ENCODE measurements around the gene NTF4.
"Not testable (repeated sequence)": the region's sequence is repeated elsewhere in the genome, so short reads cannot be mapped to it uniquely, and the experiment has no call there.

NTF4 gene

GRCh38 chr19:49030323-49030722, 34.3 kb downstream of the NTF4 start:
- not testable (repeated sequence) for H3K4me3 Mint-ChIP-seq; H3K27me3 Mint-ChIP-seq; H3K4me1 Mint-ChIP-seq; ATAC-seq (ENCODE audit: low read depth); H3K9me3 Mint-ChIP-seq; H3K36me3 Mint-ChIP-seq; DNase-seq (ENCODE audit: low spot score in 2 of 2); H3K27ac Mint-ChIP-seq

- not testable (repeated sequence) for ATAC-seq (ENCODE audit: low read depth); H3K36me3 Mint-ChIP-seq; H3K4me1 Mint-ChIP-seq; H3K4me3 Mint-ChIP-seq; H3K27me3 Mint-ChIP-seq; H3K9me3 Mint-ChIP-seq; DNase-seq (ENCODE audit: low spot score in 2 of 2); H3K27ac Mint-ChIP-seq
Observed at GRCh38 chr19:49029749-49030148, 34.9 kb downstream of the NTF4 start.

GRCh38 chr19:49028686-49029085, 35.9 kb downstream of the NTF4 start:
- not testable (repeated sequence) for H3K4me3 Mint-ChIP-seq, H3K27me3 Mint-ChIP-seq

GRCh38 chr19:49025599-49025998, 39.0 kb downstream of the NTF4 start:
- H3K27me3 Mint-ChIP-seq; H3K27ac Mint-ChIP-seq; H3K4me3 Mint-ChIP-seq; H3K9me3 Mint-ChIP-seq; DNase-seq (ENCODE audit: low spot score in 2 of 2); H3K36me3 Mint-ChIP-seq; H3K4me1 Mint-ChIP-seq; ATAC-seq (ENCODE audit: low read depth): not testable (repeated sequence)

More at GRCh38 chr19:49028686-49029085, 35.9 kb downstream of the NTF4 start:
- not testable (repeated sequence) for H3K36me3 Mint-ChIP-seq; DNase-seq (ENCODE audit: low spot score in 2 of 2); H3K9me3 Mint-ChIP-seq; H3K27ac Mint-ChIP-seq; H3K4me1 Mint-ChIP-seq; ATAC-seq (ENCODE audit: low read depth)

GRCh38 chr19:49025088-49025487, 39.5 kb downstream of the NTF4 start:
- not testable (repeated sequence) for H3K9me3 Mint-ChIP-seq; H3K27me3 Mint-ChIP-seq; ATAC-seq (ENCODE audit: low read depth)

GRCh38 chr19:49024233-49024632, 40.4 kb downstream of the NTF4 start, which contains the start of gene CGB3:
TSS of gene CGB3 (minus strand) at chr19:49024333. CDS start at chr19:49023971, 362 bp downstream.
- H3K9me3 Mint-ChIP-seq; H3K27ac Mint-ChIP-seq; H3K4me3 Mint-ChIP-seq; DNase-seq (ENCODE audit: low spot score in 2 of 2); ATAC-seq (ENCODE audit: low read depth); H3K36me3 Mint-ChIP-seq; H3K27me3 Mint-ChIP-seq: not testable (repeated sequence)
- H3K4me1 Mint-ChIP-seq = peaks cover 12% of the 10 kb centered on the region

More at GRCh38 chr19:49025088-49025487, 39.5 kb downstream of the NTF4 start:
- peaks cover 11% of the 10 kb centered on the region for H3K4me1 Mint-ChIP-seq
- not testable (repeated sequence) for H3K4me3 Mint-ChIP-seq; DNase-seq (ENCODE audit: low spot score in 2 of 2); H3K27ac Mint-ChIP-seq; H3K36me3 Mint-ChIP-seq

GRCh38 chr19:49022116-49022515, 42.5 kb downstream of the NTF4 start:
- peaks cover 16% of the 10 kb centered on the region for H3K4me1 Mint-ChIP-seq
- no peaks in the 10 kb centered on the region for H3K27me3 Mint-ChIP-seq
- no peak for ATAC-seq (ENCODE audit: low read depth)
- no peak overlapping the region for H3K4me3 Mint-ChIP-seq
- H3K36me3 Mint-ChIP-seq = no peaks in the 10 kb centered on the region
- no peak overlapping the region for H3K27ac Mint-ChIP-seq
- no peaks in the 10 kb centered on the region for H3K9me3 Mint-ChIP-seq
- DNase-seq (ENCODE audit: low spot score in 2 of 2) = no peak

GRCh38 chr19:49020931-49021895, 43.4 kb downstream of the NTF4 start:
- Mint-ChIP-seq H3K9me3 (no peaks in the 10 kb centered on the region), H3K4me1 (peaks cover 16% of the 10 kb centered on the region), H3K4me3 (peak overlapping the region; percentile 22), H3K27me3 (no peaks in the 10 kb centered on the region), H3K27ac (peak overlapping the region; percentile 1), H3K36me3 (no peaks in the 10 kb centered on the region)
- DNase-seq (ENCODE audit: low spot score in 2 of 2) (no peak), ATAC-seq (ENCODE audit: low read depth) (no peak)

- Mint-ChIP-seq H3K27ac (no peak overlapping the region), H3K27me3 (no peaks in the 10 kb centered on the region), H3K4me1 (peaks cover 16% of the 10 kb centered on the region), H3K9me3 (no peaks in the 10 kb centered on the region), H3K36me3 (no peaks in the 10 kb centered on the region), H3K4me3 (peak overlapping the region; percentile 83)
- ATAC-seq (ENCODE audit: low read depth) (no peak), DNase-seq (ENCODE audit: low spot score in 2 of 2) (no peak)
Observed at GRCh38 chr19:49020342-49020741, 44.3 kb downstream of the NTF4 start.

GRCh38 chr19:49019242-49019932, 45.2 kb downstream of the NTF4 start:
- Mint-ChIP-seq H3K27me3 (no peaks in the 10 kb centered on the region), H3K36me3 (peaks cover 1% of the 10 kb centered on the region), H3K4me3 (peak overlapping the region; percentile 83), H3K4me1 (peaks cover 16% of the 10 kb centered on the region), H3K27ac (no peak overlapping the region), H3K9me3 (no peaks in the 10 kb centered on the region)
- ATAC-seq (ENCODE audit: low read depth) (peak; percentile 42), DNase-seq (ENCODE audit: low spot score in 2 of 2) (peak; percentile 52 to 78)

- H3K9me3 Mint-ChIP-seq; ATAC-seq (ENCODE audit: low read depth); H3K27me3 Mint-ChIP-seq; DNase-seq (ENCODE audit: low spot score in 2 of 2); H3K27ac Mint-ChIP-seq; H3K36me3 Mint-ChIP-seq: not testable (repeated sequence)
- Mint-ChIP-seq H3K4me1 (peaks cover 16% of the 10 kb centered on the region), H3K4me3 (peak overlapping the region; percentile 83)
Observed at GRCh38 chr19:49018388-49019241, 46.0 kb downstream of the NTF4 start.

GRCh38 chr19:49017666-49018351, 46.8 kb downstream of the NTF4 start:
- peak; percentile 87 for ATAC-seq (ENCODE audit: low read depth)
- H3K27me3 Mint-ChIP-seq = no peaks in the 10 kb centered on the region
- DNase-seq (ENCODE audit: low spot score in 2 of 2) = peak; percentile 70 to 79
- H3K27ac Mint-ChIP-seq = no peak overlapping the region
- H3K36me3 Mint-ChIP-seq = peaks cover 4% of the 10 kb centered on the region
- H3K4me3 Mint-ChIP-seq = peak overlapping the region; percentile 83
- peaks cover 16% of the 10 kb centered on the region for H3K4me1 Mint-ChIP-seq
- H3K9me3 Mint-ChIP-seq = no peaks in the 10 kb centered on the region

GRCh38 chr19:49017041-49017665, 47.5 kb downstream of the NTF4 start, which contains the start of gene LHB:
TSS of gene LHB (minus strand) at chr19:49017091. CDS start at chr19:49017081, 10 bp downstream.
- no peaks in the 10 kb centered on the region for H3K9me3 Mint-ChIP-seq
- H3K27me3 Mint-ChIP-seq = no peaks in the 10 kb centered on the region
- H3K4me3 Mint-ChIP-seq = peak within 1 kb of the TSS; percentile 83
- DNase-seq (ENCODE audit: low spot score in 2 of 2) (no peak), ATAC-seq (ENCODE audit: low read depth) (no peak)
- peaks cover 4% of the 10 kb centered on the region for H3K36me3 Mint-ChIP-seq
- H3K4me1 Mint-ChIP-seq = peaks cover 16% of the 10 kb centered on the region
- H3K27ac Mint-ChIP-seq = no peak within 1 kb of the TSS

Measured in memory B cell (primary cell).